ENCODE data around the gene LTF. TPM values are rescaled to one million over a fixed set of nuclear protein-coding genes. Genes with fewer than 3 reads are reported as not detected.

The LTF gene
- total RNA-seq, 1 experiment from 2014 or later = not detected

DNA sequence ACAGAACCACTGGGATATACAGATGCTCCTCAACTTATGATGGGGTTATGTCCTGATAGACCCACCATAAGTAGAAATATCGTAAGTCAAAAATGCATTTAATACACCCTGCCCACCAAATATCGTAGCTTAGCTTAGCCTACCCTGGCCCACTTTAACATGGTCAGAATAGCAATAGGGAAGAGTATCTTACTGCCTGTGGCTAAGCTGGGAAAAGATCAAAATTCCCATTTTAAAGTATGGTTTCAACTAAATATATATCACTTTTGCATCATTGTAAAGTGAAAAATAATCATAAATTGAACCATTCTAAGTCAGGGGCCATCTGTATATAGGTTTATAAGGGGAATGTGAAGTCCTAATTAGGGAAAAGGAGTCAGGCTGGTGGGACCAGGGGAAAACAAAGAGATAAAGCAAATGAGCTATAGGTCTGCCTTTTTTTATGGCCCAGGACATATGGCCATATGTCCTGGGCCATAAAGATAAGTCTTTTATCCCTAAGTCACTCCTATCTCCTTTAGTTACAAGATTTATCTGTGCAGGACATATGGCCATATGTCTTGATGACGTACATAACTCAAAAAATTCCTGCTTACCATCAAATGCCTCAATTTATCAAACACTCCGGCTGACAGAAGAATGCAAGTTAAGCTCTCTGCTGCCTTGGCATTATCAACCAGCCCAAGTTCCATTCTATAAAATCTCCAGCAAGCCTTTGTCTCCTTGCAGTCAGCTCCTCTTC lies 44.3 kb upstream of the LTF start:
- POLR2A ChIA-PET (ENCODE audit: unreplicated experiment) = no interaction called here
- H3K79me2 ChIP-seq (ENCODE audit: low read depth) = no peaks in the 10 kb centered on the region

DNA sequence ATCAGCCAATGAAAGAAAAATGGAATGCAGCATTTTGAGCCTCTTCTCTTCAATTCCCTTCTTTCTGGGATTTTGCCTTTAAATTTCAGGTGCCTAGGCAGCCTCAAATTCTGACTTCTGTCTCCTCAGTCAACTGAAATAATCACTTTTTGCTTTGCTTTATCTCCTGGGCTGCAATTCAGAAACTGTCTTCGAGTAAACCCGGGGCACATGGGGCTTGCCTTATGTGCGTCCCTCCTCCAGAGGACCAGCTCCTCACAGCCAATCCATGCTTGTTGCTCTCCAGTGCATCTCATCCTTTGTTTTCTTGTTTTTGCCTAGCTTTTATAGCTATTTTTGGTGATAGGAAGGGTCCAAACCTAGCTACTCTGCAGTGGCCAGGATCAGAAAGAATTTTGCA lies 41.8 kb upstream of the LTF start:
- TF ChIP-seq EZH2 (IDR thresholded peaks at IDR 0.05; ENCODE audit: low read depth) = no peak
- TF ChIP-seq, protein P1, sequence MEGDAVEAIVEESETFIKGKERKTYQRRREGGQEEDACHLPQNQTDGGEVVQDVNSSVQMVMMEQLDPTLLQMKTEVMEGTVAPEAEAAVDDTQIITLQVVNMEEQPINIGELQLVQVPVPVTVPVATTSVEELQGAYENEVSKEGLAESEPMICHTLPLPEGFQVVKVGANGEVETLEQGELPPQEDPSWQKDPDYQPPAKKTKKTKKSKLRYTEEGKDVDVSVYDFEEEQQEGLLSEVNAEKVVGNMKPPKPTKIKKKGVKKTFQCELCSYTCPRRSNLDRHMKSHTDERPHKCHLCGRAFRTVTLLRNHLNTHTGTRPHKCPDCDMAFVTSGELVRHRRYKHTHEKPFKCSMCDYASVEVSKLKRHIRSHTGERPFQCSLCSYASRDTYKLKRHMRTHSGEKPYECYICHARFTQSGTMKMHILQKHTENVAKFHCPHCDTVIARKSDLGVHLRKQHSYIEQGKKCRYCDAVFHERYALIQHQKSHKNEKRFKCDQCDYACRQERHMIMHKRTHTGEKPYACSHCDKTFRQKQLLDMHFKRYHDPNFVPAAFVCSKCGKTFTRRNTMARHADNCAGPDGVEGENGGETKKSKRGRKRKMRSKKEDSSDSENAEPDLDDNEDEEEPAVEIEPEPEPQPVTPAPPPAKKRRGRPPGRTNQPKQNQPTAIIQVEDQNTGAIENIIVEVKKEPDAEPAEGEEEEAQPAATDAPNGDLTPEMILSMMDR (conservative IDR thresholded peaks at IDR 0.05) = no peak
- H3K4me1 ChIP-seq (replicated peaks; ENCODE audit: insufficient read depth) = no peaks in the 10 kb centered on the region
- no peaks in the 10 kb centered on the region for H3F3A ChIP-seq (ENCODE audit: insufficient read depth, low read depth)
- H3K9me3 ChIP-seq (ENCODE audit: insufficient read depth, low read depth) = no peaks in the 10 kb centered on the region
- H3K4me2 ChIP-seq = no peak overlapping the region
- intact Hi-C loops (cut with micrococcal nuclease; ENCODE audit: unreplicated experiment) = no loop called here
- H3K9me2 ChIP-seq (ENCODE audit: insufficient read depth) = no peaks in the 10 kb centered on the region
- no TSS peak for BruUV-seq (replicated peaks)
- H3K27ac ChIP-seq = no peak overlapping the region
- DNase-seq = no peak
- H2AFZ ChIP-seq = no peak overlapping the region
- H3K4me3 ChIP-seq = no peak overlapping the region
- H3K36me3 ChIP-seq (ENCODE audit: low read depth) = no peaks in the 10 kb centered on the region
- ChIA-PET POLR2A (ENCODE audit: unreplicated experiment) (no interaction called here), CTCF (no interaction called here)
- H3K27me3 ChIP-seq (ENCODE audit: insufficient read depth, low read depth) = no peaks in the 10 kb centered on the region
- H4K20me1 ChIP-seq (ENCODE audit: insufficient read depth) = no peaks in the 10 kb centered on the region
- no peaks in the 10 kb centered on the region for H3K79me2 ChIP-seq (ENCODE audit: low read depth)

More for the DNA sequence above, 44.3 kb upstream of the LTF start:
- Histone ChIP-seq H2AFZ (no peak overlapping the region), H3K36me3 (ENCODE audit: low read depth) (no peaks in the 10 kb centered on the region), H3K4me2 (no peak overlapping the region), H4K20me1 (ENCODE audit: insufficient read depth) (no peaks in the 10 kb centered on the region), H3K27me3 (ENCODE audit: insufficient read depth, low read depth) (no peaks in the 10 kb centered on the region), H3K4me1 (replicated peaks; ENCODE audit: insufficient read depth) (no peaks in the 10 kb centered on the region), H3K9me3 (ENCODE audit: insufficient read depth, low read depth) (no peaks in the 10 kb centered on the region), H3K9me2 (ENCODE audit: insufficient read depth) (no peaks in the 10 kb centered on the region), H3F3A (ENCODE audit: insufficient read depth, low read depth) (no peaks in the 10 kb centered on the region), H3K27ac (no peak overlapping the region), H3K4me3 (no peak overlapping the region)
- CTCF ChIA-PET = no interaction called here
- no TSS peak for BruUV-seq (replicated peaks)
- intact Hi-C loops (cut with micrococcal nuclease; ENCODE audit: unreplicated experiment) = no loop called here
- TF ChIP-seq EZH2 (IDR thresholded peaks at IDR 0.05; ENCODE audit: low read depth) = no peak
- TF ChIP-seq, protein P1 (conservative IDR thresholded peaks at IDR 0.05) = no peak
- no peak for DNase-seq

DNA sequence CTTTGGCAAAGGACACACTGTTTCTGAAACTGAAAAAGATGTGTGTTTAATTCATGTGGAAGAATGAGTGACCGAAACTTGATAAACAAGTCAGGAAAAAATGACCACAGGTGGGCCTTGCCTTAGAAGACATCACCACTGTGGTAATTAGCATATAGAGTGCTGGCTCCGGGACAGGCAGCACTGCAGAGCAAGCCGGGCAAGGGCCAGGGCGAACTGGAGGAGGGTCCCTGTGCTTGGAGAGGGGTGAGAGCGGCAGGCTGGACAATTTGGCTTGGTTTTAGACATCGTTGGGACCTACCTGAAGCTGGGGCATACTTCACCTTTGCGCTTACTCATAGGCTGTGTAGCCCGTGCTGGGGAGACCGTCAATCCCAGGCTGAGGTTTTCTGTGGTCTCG lies 41.2 kb upstream of the LTF start:
- Histone ChIP-seq H3K36me3 (ENCODE audit: low read depth) (no peaks in the 10 kb centered on the region), H3K27me3 (ENCODE audit: insufficient read depth, low read depth) (no peaks in the 10 kb centered on the region), H3K4me3 (no peak overlapping the region), H3K9me3 (ENCODE audit: insufficient read depth, low read depth) (no peaks in the 10 kb centered on the region), H2AFZ (no peak overlapping the region), H3K27ac (no peak overlapping the region), H3K4me2 (no peak overlapping the region), H4K20me1 (ENCODE audit: insufficient read depth) (no peaks in the 10 kb centered on the region), H3K4me1 (replicated peaks; ENCODE audit: insufficient read depth) (no peaks in the 10 kb centered on the region), H3K79me2 (ENCODE audit: low read depth) (no peaks in the 10 kb centered on the region), H3K9me2 (ENCODE audit: insufficient read depth) (no peaks in the 10 kb centered on the region), H3F3A (ENCODE audit: insufficient read depth, low read depth) (no peaks in the 10 kb centered on the region)
- intact Hi-C loops (cut with micrococcal nuclease; ENCODE audit: unreplicated experiment) = no loop called here
- ChIA-PET POLR2A (ENCODE audit: unreplicated experiment) (no interaction called here), CTCF (no interaction called here)
- no peak for DNase-seq
- TF ChIP-seq EZH2 (IDR thresholded peaks at IDR 0.05; ENCODE audit: low read depth) = no peak
- TF ChIP-seq, protein P1 (conservative IDR thresholded peaks at IDR 0.05) = no peak
- BruUV-seq (replicated peaks) = no TSS peak
